Sigmoid colon (tissue), 4 donors: ENCODE measurements around the gene BAG1.

Source experiments
- EP300 ChIP-seq, 4 donors: sonication (generic); formaldehyde crosslinking; IDR thresholded peaks; one replicate each; pipeline ENCODE4 v1.6.1; 2017; ENCODE audit warnings: antibody characterized with exemption in 4 of 4
- TF ChIP-seq, protein P1 (sequence below), 4 experiments: fragments of 450-650 bp in 3 of 4; fragments of 200-600 bp in 1 of 4; IDR thresholded peaks; one replicate each; pipeline ENCODE4 v1.5.1; 2016 to 2019; ENCODE audit warnings: antibody characterized with exemption in 4 of 4, mild to moderate bottlenecking in 3 of 4, moderate library complexity in 2 of 4

DNA sequence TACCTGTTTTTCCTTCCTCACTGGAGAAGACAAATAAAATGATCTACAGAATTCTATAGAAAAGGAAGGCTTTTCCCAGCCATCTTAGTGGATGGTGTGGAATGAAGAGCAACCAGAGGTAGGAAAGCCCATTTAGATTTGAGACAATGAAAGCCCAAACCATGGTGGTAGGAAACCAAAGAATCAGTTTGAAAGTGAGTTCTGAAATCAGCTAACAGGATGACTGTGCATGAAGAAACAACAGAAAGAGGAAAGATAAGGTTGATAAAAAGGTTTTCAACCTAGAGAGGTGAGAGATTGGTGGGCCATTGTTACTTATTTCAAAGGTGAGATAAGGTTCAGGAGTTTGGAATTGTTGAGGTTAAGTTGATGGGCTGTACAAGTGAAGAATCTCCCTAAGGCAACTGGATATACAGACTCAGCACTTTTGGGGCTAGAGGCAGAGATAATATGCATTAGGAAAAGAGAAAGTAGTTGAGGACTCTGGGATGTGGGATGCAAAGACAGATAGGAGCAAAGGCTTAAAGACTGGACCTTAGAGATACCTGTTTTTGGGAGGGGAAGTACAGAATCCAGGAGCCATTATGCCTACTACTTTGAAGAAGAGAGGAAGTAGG is 2.8 kb upstream of the BAG1 start:
- TF ChIP-seq, protein P1, sequence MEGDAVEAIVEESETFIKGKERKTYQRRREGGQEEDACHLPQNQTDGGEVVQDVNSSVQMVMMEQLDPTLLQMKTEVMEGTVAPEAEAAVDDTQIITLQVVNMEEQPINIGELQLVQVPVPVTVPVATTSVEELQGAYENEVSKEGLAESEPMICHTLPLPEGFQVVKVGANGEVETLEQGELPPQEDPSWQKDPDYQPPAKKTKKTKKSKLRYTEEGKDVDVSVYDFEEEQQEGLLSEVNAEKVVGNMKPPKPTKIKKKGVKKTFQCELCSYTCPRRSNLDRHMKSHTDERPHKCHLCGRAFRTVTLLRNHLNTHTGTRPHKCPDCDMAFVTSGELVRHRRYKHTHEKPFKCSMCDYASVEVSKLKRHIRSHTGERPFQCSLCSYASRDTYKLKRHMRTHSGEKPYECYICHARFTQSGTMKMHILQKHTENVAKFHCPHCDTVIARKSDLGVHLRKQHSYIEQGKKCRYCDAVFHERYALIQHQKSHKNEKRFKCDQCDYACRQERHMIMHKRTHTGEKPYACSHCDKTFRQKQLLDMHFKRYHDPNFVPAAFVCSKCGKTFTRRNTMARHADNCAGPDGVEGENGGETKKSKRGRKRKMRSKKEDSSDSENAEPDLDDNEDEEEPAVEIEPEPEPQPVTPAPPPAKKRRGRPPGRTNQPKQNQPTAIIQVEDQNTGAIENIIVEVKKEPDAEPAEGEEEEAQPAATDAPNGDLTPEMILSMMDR (IDR thresholded peaks at IDR 0.05), result no peak
- no peak for TF ChIP-seq EP300 (IDR thresholded peaks at IDR 0.05)
